Endothelial cell of umbilical vein (primary cell): ENCODE measurements around the gene WEE2. TPM values are rescaled to one million over a fixed set of nuclear protein-coding genes. Genes with fewer than 3 reads are reported as not detected.

Experiments used
- BruUV-seq: library from RNA; stranded (reverse); fragments of 400-500 nt; replicated peaks from 2 replicates; lab custom pipeline; 2021; lab: Mats Ljungman, UMichigan
- CTCF ChIA-PET: fragments of 300-600, 350-600 bp; sonication (Branson Sonifier 250); formaldehyde crosslinking; loops from one replicate; lab custom pipeline; 2021; ENCODE audit warnings: antibody characterized with exemption, inconsistent platforms; lab: Charles Lee
- POLR2A ChIA-PET: fragments of 300-600, 350-600 bp; sonication (Branson Sonifier 250); formaldehyde crosslinking; loops from one replicate; lab custom pipeline; 2021; ENCODE audit warnings: antibody characterized with exemption, inconsistent platforms; lab: Charles Lee
- DNase-seq: peaks from one replicate; pipeline ENCODE4 v3.0.0-alpha.2; 2011; ENCODE audit warnings: low read depth, low spot score
- FAIRE-seq: peaks from 2 replicates; lab custom pipeline; 2011; peaks lifted over from hg19 to GRCh38; lab: Jason Lieb, UNC
- H2AFZ ChIP-seq: 2 replicates; pipeline ENCODE4 v1.6.0; 2012; ENCODE audit warnings: low read depth, low read length, control low read depth, inconsistent platforms
- H3K27ac ChIP-seq: 2 replicates; pipeline ENCODE4 v1.5.1; 2011; ENCODE audit warnings: low read depth, mild to moderate bottlenecking, control low read depth, low read length, moderate library complexity; ENCODE audit not compliant: insufficient read depth
- H3K27me3 ChIP-seq, 2 experiments: 2 replicates each; pipeline versions ENCODE4 v1.6.0 to v1.6.1; 2011; ENCODE audit warnings: low read length in 2 of 2, mixed read lengths in 1 of 2; ENCODE audit not compliant: control insufficient read depth in 2 of 2, insufficient read depth in 2 of 2
- H3K36me3 ChIP-seq, 2 experiments: 2 replicates in 1 of 2; 3 replicates in 1 of 2; pipeline ENCODE4 v1.5.1; 2011; ENCODE audit warnings: low read length in 2 of 2, mild to moderate bottlenecking in 1 of 2, moderate library complexity in 1 of 2; ENCODE audit not compliant: control insufficient read depth in 2 of 2, insufficient read depth in 2 of 2; ENCODE audit errors: extremely low read depth in 1 of 2
- H3K4me1 ChIP-seq: 3 replicates; pipeline ENCODE4 v1.5.1; 2011; ENCODE audit warnings: mild to moderate bottlenecking, low read length; ENCODE audit not compliant: control insufficient read depth, insufficient read depth; ENCODE audit errors: extremely low read depth
- H3K4me2 ChIP-seq: 2 replicates; pipeline ENCODE4 v1.6.1; 2011; ENCODE audit warnings: low read length, control low read depth, mixed read lengths; ENCODE audit not compliant: insufficient read depth
- H3K4me3 ChIP-seq, 3 experiments: fragments of 200-600 bp in 1 of 3; sonication (generic), shearing (Covaris generic) in 1 of 3; replicated peaks in 1 of 3; 2 replicates each; pipeline ENCODE4 v1.5.1; 2011 to 2016; ENCODE audit warnings: control low read depth in 3 of 3, low read length in 3 of 3, mild to moderate bottlenecking in 2 of 3, inconsistent platforms in 1 of 3, low read depth in 1 of 3, moderate library complexity in 1 of 3; ENCODE audit not compliant: insufficient read depth in 1 of 3
- H3K79me2 ChIP-seq: 2 replicates; pipeline ENCODE4 v1.6.0; 2012; ENCODE audit warnings: low read length, inconsistent platforms; ENCODE audit not compliant: control insufficient read depth, insufficient read depth
- H3K9ac ChIP-seq: replicated peaks from 2 replicates; pipeline ENCODE3; 2011; ENCODE audit warnings: low read length, control low read depth; ENCODE audit not compliant: insufficient read depth; ENCODE audit errors: extremely low read depth
- H3K9me1 ChIP-seq: replicated peaks from 3 replicates; pipeline ENCODE4 v1.6.0; 2011; ENCODE audit warnings: mild to moderate bottlenecking, low read length; ENCODE audit not compliant: control insufficient read depth, insufficient read depth; ENCODE audit errors: extremely low read depth
- H3K9me3 ChIP-seq: replicated peaks from 2 replicates; pipeline ENCODE4 v1.5.1; 2012; ENCODE audit warnings: low read length, inconsistent platforms; ENCODE audit not compliant: control insufficient read depth, insufficient read depth
- H4K20me1 ChIP-seq: replicated peaks from 2 replicates; pipeline ENCODE3; 2011; ENCODE audit warnings: mild to moderate bottlenecking, low read length; ENCODE audit not compliant: control insufficient read depth, insufficient read depth; ENCODE audit errors: extremely low read depth
- CTCF ChIP-seq, 2 donors: IDR thresholded peaks; 1 replicate in 1 of 2; 2 replicates in 1 of 2; pipeline ENCODE4 v1.5.1; 2011; ENCODE audit warnings: low read length in 2 of 2, mild to moderate bottlenecking in 2 of 2, moderate library complexity in 2 of 2, control low read depth in 1 of 2, inconsistent platforms in 1 of 2, low read depth in 1 of 2; ENCODE audit not compliant: insufficient read depth in 1 of 2; ENCODE audit errors: extremely low read depth in 1 of 2
- EZH2 ChIP-seq: IDR thresholded peaks from 2 replicates; pipeline ENCODE4 v1.6.1; 2012; ENCODE audit warnings: borderline replicate concordance, low read depth, mild to moderate bottlenecking, moderate library complexity, low read length, inconsistent platforms; ENCODE audit not compliant: severe bottlenecking
- FOS ChIP-seq: IDR thresholded peaks from 2 replicates; pipeline ENCODE4 v1.6.1; 2011; ENCODE audit warnings: mild to moderate bottlenecking, low read length, moderate library complexity, borderline replicate concordance; ENCODE audit not compliant: insufficient read depth
- GATA2 ChIP-seq: IDR thresholded peaks from 2 replicates; pipeline ENCODE4 v1.7.0; 2011; ENCODE audit warnings: low read depth, mild to moderate bottlenecking, moderate library complexity, mixed read lengths, low read length; ENCODE audit not compliant: insufficient read length, insufficient read depth
- JUN ChIP-seq: IDR thresholded peaks from 2 replicates; pipeline ENCODE4 v1.6.1; 2011; ENCODE audit warnings: borderline replicate concordance, low read depth; ENCODE audit not compliant: insufficient read length, insufficient read depth
- MAX ChIP-seq: IDR thresholded peaks from 2 replicates; pipeline ENCODE4 v1.6.1; 2011; ENCODE audit not compliant: insufficient read depth, insufficient read length
- MYC ChIP-seq: IDR thresholded peaks from one replicate; pipeline ENCODE4 v1.6.1; 2011; ENCODE audit warnings: mild to moderate bottlenecking, low read depth, low read length
- POLR2A ChIP-seq: IDR thresholded peaks from 2 replicates; pipeline ENCODE4 v1.6.1; 2012; ENCODE audit warnings: low read depth, mild to moderate bottlenecking, control low read depth, low read length
- POLR2AphosphoS5 ChIP-seq: IDR thresholded peaks from 2 replicates; pipeline ENCODE4 v1.6.1; 2012; ENCODE audit warnings: low read depth, mild to moderate bottlenecking, control low read depth, low read length, moderate library complexity; ENCODE audit not compliant: insufficient read depth
- dilution Hi-C: fragments of 300-500 bp; cut with MboI; formaldehyde crosslinking; loops from one replicate; pipeline ENCODE4 v1.15.0; 2019; ENCODE audit warnings: low sequenced_read_pairs; ENCODE audit not compliant: extremely low pct_ligation_motif_present
- intact Hi-C: fragments of 100-400 bp; cut with micrococcal nuclease; formaldehyde crosslinking; loops from one replicate; pipeline ENCODE4 v1.10.0; 2022
- polyA plus RNA-seq, 4 experiments: library from polyadenylated mRNA; depleted of rRNA in 3 of 4; stranded (reverse) in 3 of 4; unstranded in 1 of 4; fragments of >200 nt; gene quantifications; 2 replicates each; pipeline versions ENCODE4 v1.2.1 to v1.2.3, GENCODE V29; 2011 to 2012; ENCODE audit warnings: missing spikeins in 1 of 4
- total RNA-seq: library from RNA; stranded (reverse); gene quantifications from 2 replicates; pipeline ENCODE4 v1.2.3, GENCODE V29; 2021

Gene WEE2
- total and polyA plus RNA-seq, 2 donors (not counting 3 experiments of a cell fraction or from before 2014, with no cell fraction given) = not detected

- FAIRE-seq (no peak), DNase-seq (no peak)
- Histone ChIP-seq H3K4me1 (peaks cover 24% of the 10 kb centered on the region), H3K79me2 (no peaks in the 10 kb centered on the region), H3K27ac (no peak overlapping the region), H3K36me3 (peaks cover 11 to 25% of the 10 kb centered on the region in 2 experiments), H3K9me3 (no peaks in the 10 kb centered on the region), H3K4me3 (no peak overlapping the region), H2AFZ (no peak overlapping the region), H3K9ac (no peak overlapping the region), H3K4me2 (no peak overlapping the region), H3K27me3 (no peaks in the 10 kb centered on the region), H4K20me1 (no peaks in the 10 kb centered on the region), H3K9me1 (no peaks in the 10 kb centered on the region)
- dilution Hi-C loops (no loop called here), intact Hi-C loops (no loop called here)
- no peak for TF ChIP-seq GATA2
- no peak for TF ChIP-seq MYC
- no peak for TF ChIP-seq MAX
- no peak for TF ChIP-seq POLR2A
- TF ChIP-seq CTCF (IDR thresholded peaks at IDR 0.05; ENCODE audit: extremely low read depth in 1 of 2, insufficient read depth in 1 of 2, low read depth in 1 of 2, low read length in 2 of 2) = no peak
- TF ChIP-seq POLR2AphosphoS5 = no peak
- no peak for TF ChIP-seq FOS
- no peak for TF ChIP-seq JUN
- no peak for TF ChIP-seq EZH2
- no TSS peak for BruUV-seq
- ChIA-PET CTCF (interaction anchor here (0.7 to 1.3 kb wide), 2 partner anchors 10 to 74 kb away, joined by 4 read pairs; partner anchors contain the start of gene SSBP1), POLR2A (no interaction called here)
Observed at GRCh38 chr7:141664450-141664849, 43.7 kb upstream of the WEE2 start.
